Renal cortex interstitium (tissue), 11 donors: ENCODE measurements around the gene SKIC2. TPM values are rescaled to one million over a fixed set of nuclear protein-coding genes. Genes with fewer than 3 reads are reported as not detected.
"Not testable (repeated sequence)": the region's sequence is repeated elsewhere in the genome, so short reads cannot be mapped to it uniquely, and the experiment has no call there.

Experiments used
- DNase-seq, 11 donors: peaks; one replicate each; pipeline ENCODE4 v3.0.0-alpha.2; 2013; ENCODE audit warnings: low read depth in 9 of 11, low spot score in 4 of 11; ENCODE audit errors: extremely low read depth in 1 of 11
- polyA plus RNA-seq, 3 donors: library from polyadenylated mRNA; unstranded; fragments of 120-200 nt; gene quantifications; one replicate each; pipeline ENCODE4 v1.2.1, GENCODE V29; 2013; ENCODE audit not compliant: insufficient read length in 3 of 3

SKIC2 gene
- polyA plus RNA-seq, 3 donors, result 42.3 to 49.0 (median 47.7) TPM

GRCh38 chr6:31980998-31981397 lies 22.0 kb downstream of the SKIC2 start:
- not testable (repeated sequence) for DNase-seq

GRCh38 chr6:31981744-31982143 lies 22.8 kb downstream of the SKIC2 start, which contains the start of gene C4A:
C4A (plus strand) TSS chr6:31982057; CDS start chr6:31982108, 51 bp downstream.
- DNase-seq, result not testable (repeated sequence)

- DNase-seq, result not testable (repeated sequence)
Observed at GRCh38 chr6:31989363-31989762, 30.4 kb downstream of the SKIC2 start.

GRCh38 chr6:31994421-31994820 lies 35.4 kb downstream of the SKIC2 start:
- not testable (repeated sequence) for DNase-seq

- not testable (repeated sequence) for DNase-seq
Observed at GRCh38 chr6:31996385-31996784, 37.4 kb downstream of the SKIC2 start.

GRCh38 chr6:32002546-32003268 lies 43.7 kb downstream of the SKIC2 start:
- not testable (repeated sequence) for DNase-seq

GRCh38 chr6:32003301-32003700 lies 44.3 kb downstream of the SKIC2 start:
- not testable (repeated sequence) for DNase-seq

GRCh38 chr6:32004393-32004792 lies 45.4 kb downstream of the SKIC2 start:
- not testable (repeated sequence) for DNase-seq

GRCh38 chr6:32004864-32005537 lies 46.0 kb downstream of the SKIC2 start:
- not testable (repeated sequence) for DNase-seq

- not testable (repeated sequence) for DNase-seq
Observed at GRCh38 chr6:32005538-32005880, 46.5 kb downstream of the SKIC2 start.

- DNase-seq, result not testable (repeated sequence)
Observed at GRCh38 chr6:32005991-32006529, 47.1 kb downstream of the SKIC2 start.

- DNase-seq, result not testable (repeated sequence)
Observed at GRCh38 chr6:32007086-32007485, 48.1 kb downstream of the SKIC2 start.

- not testable (repeated sequence) for DNase-seq
Observed at GRCh38 chr6:32008037-32008436, 49.1 kb downstream of the SKIC2 start.

GRCh38 chr6:32008616-32009015 lies 49.6 kb downstream of the SKIC2 start:
- DNase-seq, result not testable (repeated sequence)

GRCh38 chr6:32009537-32009936 lies 50.6 kb downstream of the SKIC2 start:
- DNase-seq, result not testable (repeated sequence)

GRCh38 chr6:32010856-32011530 lies 52.0 kb downstream of the SKIC2 start:
- DNase-seq, result not testable (repeated sequence)

GRCh38 chr6:32012941-32013617 lies 54.1 kb downstream of the SKIC2 start:
- not testable (repeated sequence) for DNase-seq

GRCh38 chr6:32013738-32014137 lies 54.8 kb downstream of the SKIC2 start:
- not testable (repeated sequence) for DNase-seq

GRCh38 chr6:32014547-32014946 lies 55.6 kb downstream of the SKIC2 start, which contains the start of gene C4B:
C4B (plus strand) TSS chr6:32014795; CDS start chr6:32014846, 51 bp downstream.
- DNase-seq, result not testable (repeated sequence)
